Hepatocyte (in vitro differentiated cells): Measurements from ENCODE around the gene GC. TPM values are rescaled to one million over a fixed set of nuclear protein-coding genes. Genes with fewer than 3 reads are reported as not detected.

Experiments used
- DNase-seq: peaks from one replicate; pipeline ENCODE4 v3.0.0-alpha.2; 2016; ENCODE audit warnings: low spot score
- H2AFZ ChIP-seq: fragments of 200-600 bp; sonication (generic); 2 replicates; pipeline ENCODE4 v1.6.0; 2016; ENCODE audit warnings: antibody characterized with exemption, mild to moderate bottlenecking
- H3K27ac ChIP-seq: fragments of 200-600 bp; sonication (generic); 2 replicates; pipeline ENCODE4 v1.5.1; 2016; ENCODE audit warnings: mild to moderate bottlenecking
- H3K27me3 ChIP-seq: fragments of 200-600 bp; sonication (generic); 2 replicates; pipeline ENCODE4 v1.6.1; 2016
- H3K36me3 ChIP-seq: fragments of 200-600 bp; sonication (generic); replicated peaks from 2 replicates; pipeline ENCODE4 v1.5.1; 2016; ENCODE audit warnings: low read depth; ENCODE audit not compliant: insufficient read depth
- H3K4me1 ChIP-seq: fragments of 200-600 bp; sonication (generic); 2 replicates; pipeline ENCODE4 v1.5.1; 2016; ENCODE audit warnings: mild to moderate bottlenecking, moderate library complexity; ENCODE audit not compliant: insufficient read depth
- H3K4me2 ChIP-seq: fragments of 200-600 bp; sonication (generic); 2 replicates; pipeline ENCODE4 v1.6.0; 2016
- H3K4me3 ChIP-seq: fragments of 200-600 bp; sonication (generic); 2 replicates; pipeline ENCODE4 v1.5.1; 2016; ENCODE audit warnings: mild to moderate bottlenecking
- H3K79me2 ChIP-seq: fragments of 200-600 bp; sonication (generic); 2 replicates; pipeline ENCODE4 v1.6.0; 2017; ENCODE audit warnings: mild to moderate bottlenecking
- H3K9me2 ChIP-seq: fragments of 200-600 bp; sonication (generic); replicated peaks from 2 replicates; pipeline ENCODE4 v1.6.0; 2017; ENCODE audit warnings: mild to moderate bottlenecking; ENCODE audit not compliant: insufficient read depth
- H3K9me3 ChIP-seq: fragments of 200-600 bp; sonication (generic); 2 replicates; pipeline ENCODE4 v1.5.1; 2016; ENCODE audit warnings: low read depth, mild to moderate bottlenecking
- H4K20me1 ChIP-seq: fragments of 200-600 bp; sonication (generic); 2 replicates; pipeline ENCODE4 v1.6.0; 2016; ENCODE audit warnings: mild to moderate bottlenecking; ENCODE audit not compliant: insufficient read depth, poor library complexity, severe bottlenecking
- CTCF ChIP-seq: fragments of 200-600 bp; sonication (generic); IDR thresholded peaks from 2 replicates; pipeline ENCODE4 v1.5.1; 2016; ENCODE audit warnings: antibody characterized with exemption, mild to moderate bottlenecking; ENCODE audit not compliant: poor library complexity
- EZH2 ChIP-seq: fragments of 200-600 bp; sonication (generic); IDR thresholded peaks from 2 replicates; pipeline ENCODE4 v1.6.1; 2016; ENCODE audit warnings: antibody characterized with exemption, mild to moderate bottlenecking, borderline replicate concordance
- EZH2phosphoT487 ChIP-seq: fragments of 200-600 bp; sonication (generic); IDR thresholded peaks from one replicate; pipeline ENCODE4 v1.6.1; 2018; ENCODE audit warnings: antibody characterized with exemption, mild to moderate bottlenecking, low read depth, moderate library complexity; ENCODE audit not compliant: unreplicated experiment, severe bottlenecking
- WGBS: methylation state at CpG from one replicate; pipeline ENCODE4 v1.1.6; 2016; ENCODE audit warnings: low lambda C conversion rate; ENCODE audit errors: missing lambda C conversion rate; 5-methylcytosine and 5-hydroxymethylcytosine counted together
- polyA plus RNA-seq: library from polyadenylated mRNA; unstranded; fragments of >200 nt; fragmentation: Nextera tagmentation; extraction: Ambion mirVana; gene quantifications from 2 replicates; pipeline ENCODE4 v1.2.1, GENCODE V29; 2016
- total RNA-seq: library from RNA; depleted of rRNA; stranded (reverse); fragments of >200 nt; gene quantifications from 2 replicates; pipeline ENCODE4 v1.2.3, GENCODE V29; 2014

GC gene
- total and polyA plus RNA-seq, 2 experiments from 2014 or later = 487 to 1,037 TPM

- H3K79me2 ChIP-seq = no peaks in the 10 kb centered on the region
- WGBS = 64% methylated on average over 3 of the region's 3 CpGs
Observed at GRCh38 chr4:71774136-71774535, 9.7 kb downstream of the GC start.

GRCh38 chr4:71773004-71773403, 10.9 kb downstream of the GC start:
- no peaks in the 10 kb centered on the region for H3K4me1 ChIP-seq

More at GRCh38 chr4:71774136-71774535, 9.7 kb downstream of the GC start:
- H2AFZ ChIP-seq = no peak overlapping the region
- no peaks in the 10 kb centered on the region for H3K36me3 ChIP-seq
- no peak overlapping the region for H3K4me2 ChIP-seq
- no peaks in the 10 kb centered on the region for H3K27me3 ChIP-seq
- H3K4me3 ChIP-seq = no peak overlapping the region
- no peak overlapping the region for H3K27ac ChIP-seq
- no peaks in the 10 kb centered on the region for H3K4me1 ChIP-seq
- DNase-seq = no peak
- H4K20me1 ChIP-seq = no peaks in the 10 kb centered on the region
- no peaks in the 10 kb centered on the region for H3K9me3 ChIP-seq
- no peak for TF ChIP-seq EZH2
- TF ChIP-seq EZH2phosphoT487 = no peak
- no peak for TF ChIP-seq CTCF
- H3K9me2 ChIP-seq = no peaks in the 10 kb centered on the region

GRCh38 chr4:71772592-71772991, 11.3 kb downstream of the GC start:
- Histone ChIP-seq H3K36me3 (no peaks in the 10 kb centered on the region), H3K4me3 (no peak overlapping the region), H3K4me1 (no peaks in the 10 kb centered on the region), H2AFZ (no peak overlapping the region), H3K27me3 (no peaks in the 10 kb centered on the region), H3K79me2 (no peaks in the 10 kb centered on the region), H3K9me3 (no peaks in the 10 kb centered on the region), H4K20me1 (no peaks in the 10 kb centered on the region), H3K27ac (no peak overlapping the region), H3K9me2 (no peaks in the 10 kb centered on the region), H3K4me2 (peak overlapping the region; percentile 8)
- TF ChIP-seq CTCF (peak; percentile 32), EZH2 (no peak)
- DNase-seq = no peak

More at GRCh38 chr4:71773004-71773403, 10.9 kb downstream of the GC start:
- Histone ChIP-seq H3K4me2 (peak overlapping the region; percentile 8), H3K4me3 (no peak overlapping the region), H3K9me3 (no peaks in the 10 kb centered on the region), H4K20me1 (no peaks in the 10 kb centered on the region), H3K79me2 (no peaks in the 10 kb centered on the region), H3K9me2 (no peaks in the 10 kb centered on the region), H3K36me3 (no peaks in the 10 kb centered on the region), H2AFZ (no peak overlapping the region), H3K27me3 (no peaks in the 10 kb centered on the region), H3K27ac (no peak overlapping the region)
- WGBS = 65% methylated on average over 2 of the region's 2 CpGs
- TF ChIP-seq CTCF (no peak), EZH2 (no peak), EZH2phosphoT487 (no peak)
- no peak for DNase-seq

- TF ChIP-seq EZH2 (no peak), CTCF (no peak), EZH2phosphoT487 (no peak)
- no peak overlapping the region for H3K4me3 ChIP-seq
- H3K79me2 ChIP-seq = no peaks in the 10 kb centered on the region
- no peaks in the 10 kb centered on the region for H3K9me2 ChIP-seq
- H2AFZ ChIP-seq = no peak overlapping the region
- H3K4me1 ChIP-seq = no peaks in the 10 kb centered on the region
- H3K9me3 ChIP-seq = no peaks in the 10 kb centered on the region
- 55% methylated on average over 2 of the region's 2 CpGs for WGBS
- no peak overlapping the region for H3K27ac ChIP-seq
- H3K36me3 ChIP-seq = no peaks in the 10 kb centered on the region
- H3K27me3 ChIP-seq = no peaks in the 10 kb centered on the region
- H3K4me2 ChIP-seq = no peak overlapping the region
- DNase-seq = no peak
- no peaks in the 10 kb centered on the region for H4K20me1 ChIP-seq
Observed at GRCh38 chr4:71771613-71772012, 12.3 kb downstream of the GC start.
